ENCODE data around the gene ZNF681.
"Not testable (repeated sequence)": the region's sequence is repeated elsewhere in the genome, so short reads cannot be mapped to it uniquely, and the experiment has no call there.

GRCh38 chr19:23724161-23724560, 34.5 kb downstream of the ZNF681 start:
- not testable (repeated sequence) for TF ChIP-seq CTCF, POLR2A, EP300 (IDR thresholded peaks at IDR 0.05)
